Chondrocyte (in vitro differentiated cells): Measurements from ENCODE around the gene SLC5A2. TPM values are rescaled to one million over a fixed set of nuclear protein-coding genes. Genes with fewer than 3 reads are reported as not detected.

Source experiments
- DNase-seq: peaks from one replicate; pipeline ENCODE4 v3.0.0; 2021; ENCODE audit warnings: mixed read lengths, low spot score
- H3K27ac Mint-ChIP-seq: one replicate; pipeline ENCODE4 v1.8.0; 2021; ENCODE audit warnings: mild to moderate bottlenecking, moderate library complexity, mixed read lengths; ENCODE audit not compliant: unreplicated experiment
- H3K27me3 Mint-ChIP-seq: 2 replicates; pipeline ENCODE4 v1.8.0; 2021; ENCODE audit warnings: low read depth, mixed read lengths
- H3K36me3 Mint-ChIP-seq: 2 replicates; pipeline ENCODE4 v1.8.0; 2021; ENCODE audit warnings: low read depth, mixed read lengths
- H3K4me1 Mint-ChIP-seq: 2 replicates; pipeline ENCODE4 v1.8.0; 2021; ENCODE audit warnings: low read depth, mild to moderate bottlenecking, mixed read lengths
- H3K4me3 Mint-ChIP-seq: one replicate; pipeline ENCODE4 v1.8.0; 2021; ENCODE audit warnings: mild to moderate bottlenecking, moderate library complexity, mixed read lengths; ENCODE audit not compliant: unreplicated experiment
- H3K9me3 Mint-ChIP-seq: 2 replicates; pipeline ENCODE4 v1.8.0; 2021; ENCODE audit warnings: low read depth, mixed read lengths
- total RNA-seq: library from RNA; stranded (reverse); gene quantifications from 3 replicates; pipeline ENCODE4 v1.2.1, GENCODE V29; 2021
- TF ChIP-seq, protein P1 (sequence below): fragments of 200-600 bp; sonication (generic); IDR thresholded peaks from 2 replicates; pipeline ENCODE4 v1.5.0; 2021; ENCODE audit warnings: antibody characterized with exemption, mild to moderate bottlenecking, moderate library complexity

SLC5A2 gene
- total RNA-seq, 1 donor from 2014 or later = not detected

DNA sequence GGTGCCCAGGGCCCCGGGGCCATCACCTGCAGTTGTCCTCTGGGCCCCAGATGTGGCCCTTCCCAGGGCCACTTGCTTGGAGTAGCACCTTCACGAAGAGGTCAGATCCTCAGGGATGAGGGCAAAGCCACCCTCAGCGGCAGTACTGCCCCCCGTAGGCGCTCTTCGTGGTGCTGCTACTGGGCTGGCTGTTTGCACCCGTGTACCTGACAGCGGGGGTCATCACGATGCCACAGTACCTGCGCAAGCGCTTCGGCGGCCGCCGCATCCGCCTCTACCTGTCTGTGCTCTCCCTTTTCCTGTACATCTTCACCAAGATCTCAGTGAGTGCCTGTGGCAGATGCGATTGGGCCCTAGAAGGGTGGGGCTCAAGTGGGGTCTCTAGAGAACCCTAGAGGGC lies 2.6 kb downstream of the SLC5A2 start:
- Mint-ChIP-seq H3K36me3 (no peaks in the 10 kb centered on the region), H3K4me1 (peaks cover 16% of the 10 kb centered on the region), H3K27me3 (no peaks in the 10 kb centered on the region), H3K9me3 (no peaks in the 10 kb centered on the region), H3K4me3 (no peak overlapping the region), H3K27ac (no peak overlapping the region)
- DNase-seq = no peak
- TF ChIP-seq, protein P1, sequence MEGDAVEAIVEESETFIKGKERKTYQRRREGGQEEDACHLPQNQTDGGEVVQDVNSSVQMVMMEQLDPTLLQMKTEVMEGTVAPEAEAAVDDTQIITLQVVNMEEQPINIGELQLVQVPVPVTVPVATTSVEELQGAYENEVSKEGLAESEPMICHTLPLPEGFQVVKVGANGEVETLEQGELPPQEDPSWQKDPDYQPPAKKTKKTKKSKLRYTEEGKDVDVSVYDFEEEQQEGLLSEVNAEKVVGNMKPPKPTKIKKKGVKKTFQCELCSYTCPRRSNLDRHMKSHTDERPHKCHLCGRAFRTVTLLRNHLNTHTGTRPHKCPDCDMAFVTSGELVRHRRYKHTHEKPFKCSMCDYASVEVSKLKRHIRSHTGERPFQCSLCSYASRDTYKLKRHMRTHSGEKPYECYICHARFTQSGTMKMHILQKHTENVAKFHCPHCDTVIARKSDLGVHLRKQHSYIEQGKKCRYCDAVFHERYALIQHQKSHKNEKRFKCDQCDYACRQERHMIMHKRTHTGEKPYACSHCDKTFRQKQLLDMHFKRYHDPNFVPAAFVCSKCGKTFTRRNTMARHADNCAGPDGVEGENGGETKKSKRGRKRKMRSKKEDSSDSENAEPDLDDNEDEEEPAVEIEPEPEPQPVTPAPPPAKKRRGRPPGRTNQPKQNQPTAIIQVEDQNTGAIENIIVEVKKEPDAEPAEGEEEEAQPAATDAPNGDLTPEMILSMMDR = no peak

DNA sequence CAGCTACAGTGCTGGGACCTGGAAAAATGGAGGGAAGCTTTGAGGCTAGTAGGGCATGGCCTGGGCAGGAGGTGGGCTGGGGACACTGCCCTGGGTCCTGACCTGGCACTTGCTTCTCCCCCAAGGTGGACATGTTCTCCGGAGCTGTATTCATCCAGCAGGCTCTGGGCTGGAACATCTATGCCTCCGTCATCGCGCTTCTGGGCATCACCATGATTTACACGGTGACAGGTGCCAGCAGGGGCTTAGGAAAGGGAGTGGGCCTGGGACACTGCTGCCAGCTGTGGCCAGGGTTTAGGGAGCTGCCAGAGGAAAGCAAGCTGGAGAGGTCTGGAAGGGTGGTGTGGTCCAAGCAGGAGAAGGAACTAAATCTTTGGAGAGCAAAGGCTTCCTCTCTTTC lies 3.1 kb downstream of the SLC5A2 start:
- TF ChIP-seq, protein P1 = no peak
- no peak for DNase-seq
- H3K27ac Mint-ChIP-seq = no peak overlapping the region
- H3K4me3 Mint-ChIP-seq = no peak overlapping the region
- H3K9me3 Mint-ChIP-seq = no peaks in the 10 kb centered on the region
- no peaks in the 10 kb centered on the region for H3K27me3 Mint-ChIP-seq
- H3K4me1 Mint-ChIP-seq = peaks cover 12% of the 10 kb centered on the region
- peaks cover 3% of the 10 kb centered on the region for H3K36me3 Mint-ChIP-seq

DNA sequence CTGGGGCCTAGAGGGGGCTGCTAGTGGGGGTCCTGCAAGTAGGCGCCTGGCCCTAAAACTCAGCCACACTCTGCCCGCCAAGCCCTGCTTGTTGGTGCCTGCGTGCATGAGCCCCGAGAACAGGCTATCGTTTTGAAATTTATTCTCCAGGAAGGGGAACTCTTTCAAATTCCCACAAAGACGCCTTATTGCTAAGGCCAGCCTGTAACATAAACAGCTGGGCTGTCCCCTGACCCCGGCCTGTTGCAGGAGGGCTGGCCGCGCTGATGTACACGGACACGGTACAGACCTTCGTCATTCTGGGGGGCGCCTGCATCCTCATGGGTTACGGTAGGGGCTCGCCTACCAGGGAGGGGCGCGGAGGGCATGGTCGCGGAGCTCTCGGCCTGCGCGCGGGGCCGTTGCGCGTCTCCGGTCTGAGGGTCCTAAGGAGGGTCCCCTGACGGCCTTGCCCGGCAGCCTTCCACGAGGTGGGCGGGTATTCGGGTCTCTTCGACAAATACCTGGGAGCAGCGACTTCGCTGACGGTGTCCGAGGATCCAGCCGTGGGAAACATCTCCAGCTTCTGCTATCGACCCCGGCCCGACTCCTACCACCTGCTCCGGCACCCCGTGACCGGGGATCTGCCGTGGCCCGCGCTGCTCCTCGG lies 4.3 kb downstream of the SLC5A2 start:
- no peaks in the 10 kb centered on the region for H3K27me3 Mint-ChIP-seq

DNA sequence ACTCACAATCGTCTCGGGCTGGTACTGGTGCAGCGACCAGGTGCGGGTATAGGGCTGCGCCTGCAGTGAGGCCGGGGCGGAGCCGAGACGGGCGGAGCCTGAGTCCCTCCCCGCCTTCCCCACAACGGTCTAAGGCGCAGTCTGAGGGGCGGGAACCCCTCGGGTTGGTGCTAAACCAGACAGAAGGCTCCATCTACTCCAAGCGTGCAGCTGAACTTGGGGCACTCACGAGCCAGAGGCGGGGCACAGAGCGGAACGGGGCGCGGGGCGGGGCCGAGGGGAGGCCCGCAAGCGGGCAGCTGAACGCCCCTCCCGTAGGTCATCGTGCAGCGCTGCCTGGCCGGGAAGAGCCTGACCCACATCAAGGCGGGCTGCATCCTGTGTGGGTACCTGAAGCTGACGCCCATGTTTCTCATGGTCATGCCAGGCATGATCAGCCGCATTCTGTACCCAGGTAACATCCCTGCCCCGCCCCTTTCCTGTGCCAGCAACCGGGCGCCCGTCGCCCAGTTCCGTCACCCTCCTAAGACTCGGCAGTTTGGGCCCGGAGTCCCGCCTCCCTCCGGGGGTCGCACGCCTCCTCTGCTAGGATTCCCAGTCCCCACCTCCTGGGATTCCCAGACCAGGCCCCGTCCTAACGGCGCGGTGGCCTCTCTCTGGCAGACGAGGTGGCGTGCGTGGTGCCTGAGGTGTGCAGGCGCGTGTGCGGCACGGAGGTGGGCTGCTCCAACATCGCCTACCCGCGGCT lies 5.0 kb downstream of the SLC5A2 start:
- Mint-ChIP-seq H3K9me3 (no peaks in the 10 kb centered on the region), H3K27me3 (no peaks in the 10 kb centered on the region)
- no peak for DNase-seq

More for the DNA sequence above, 4.3 kb downstream of the SLC5A2 start:
- no peaks in the 10 kb centered on the region for H3K9me3 Mint-ChIP-seq
- H3K4me3 Mint-ChIP-seq = peak overlapping the region; percentile 73
- peak; percentile 92 for DNase-seq
- no peak overlapping the region for H3K27ac Mint-ChIP-seq
- TF ChIP-seq, protein P1 = no peak
- H3K36me3 Mint-ChIP-seq = peaks cover 4% of the 10 kb centered on the region
- peaks cover 12% of the 10 kb centered on the region for H3K4me1 Mint-ChIP-seq

More for the DNA sequence above, 5.0 kb downstream of the SLC5A2 start:
- H3K27ac Mint-ChIP-seq = no peak overlapping the region
- peak overlapping the region; percentile 73 for H3K4me3 Mint-ChIP-seq
- H3K4me1 Mint-ChIP-seq = peaks cover 12% of the 10 kb centered on the region
- H3K36me3 Mint-ChIP-seq = peaks cover 7% of the 10 kb centered on the region
- TF ChIP-seq, protein P1 = no peak
